DND-41 (cell line): ENCODE results near the gene FAM168B.

ENCODE experiments used
- CTCF ChIP-seq: IDR thresholded peaks from 2 replicates; pipeline ENCODE4 v1.5.1; 2012; ENCODE audit warnings: borderline replicate concordance, low read length, moderate library complexity, mild to moderate bottlenecking; ENCODE audit not compliant: poor library complexity, severe bottlenecking; ENCODE audit errors: extremely low read depth
- EZH2 ChIP-seq: IDR thresholded peaks from 3 replicates; pipeline ENCODE4 v1.6.1; 2012; ENCODE audit warnings: borderline replicate concordance, low read depth, mild to moderate bottlenecking, moderate library complexity, low read length, inconsistent platforms; ENCODE audit not compliant: severe bottlenecking

GRCh38 chr2:131046028-131046917 lies 47.0 kb downstream of the FAM168B start:
- TF ChIP-seq CTCF (no peak), EZH2 (no peak)
